Calu3 (cell line): ENCODE measurements around the gene TVP23C. TPM values are rescaled to one million over a fixed set of nuclear protein-coding genes. Genes with fewer than 3 reads are reported as not detected.

Experiments used
- BruUV-seq: library from RNA; stranded (reverse); fragments of 400-500 nt; replicated peaks from 2 replicates; lab custom pipeline; 2021; lab: Mats Ljungman, UMichigan
- CTCF ChIA-PET: fragments of 300-600 bp; sonication (Branson Sonifier 250); formaldehyde crosslinking; loops from one replicate; lab custom pipeline; 2022; ENCODE audit warnings: antibody characterized with exemption; lab: Charles Lee
- DNase-seq: peaks from one replicate; pipeline ENCODE4 v3.0.0; 2022
- H3K27ac Mint-ChIP-seq: one replicate; pipeline ENCODE4 v1.8.0; 2022; ENCODE audit warnings: mixed read lengths; ENCODE audit not compliant: unreplicated experiment
- H3K27me3 Mint-ChIP-seq: one replicate; pipeline ENCODE4 v1.8.0; 2022; ENCODE audit warnings: mixed read lengths; ENCODE audit not compliant: unreplicated experiment
- H3K36me3 Mint-ChIP-seq: one replicate; pipeline ENCODE4 v1.8.0; 2022; ENCODE audit warnings: mild to moderate bottlenecking, moderate library complexity, mixed read lengths; ENCODE audit not compliant: insufficient read depth, unreplicated experiment
- H3K4me1 Mint-ChIP-seq: one replicate; pipeline ENCODE4 v1.8.0; 2022; ENCODE audit warnings: mild to moderate bottlenecking, low read depth, mixed read lengths; ENCODE audit not compliant: unreplicated experiment
- H3K4me3 Mint-ChIP-seq: one replicate; pipeline ENCODE4 v1.8.0; 2022; ENCODE audit warnings: mild to moderate bottlenecking, low read depth, moderate library complexity, mixed read lengths; ENCODE audit not compliant: unreplicated experiment
- H3K9me3 Mint-ChIP-seq: one replicate; pipeline ENCODE4 v1.8.0; 2022; ENCODE audit warnings: low read depth, mixed read lengths; ENCODE audit not compliant: unreplicated experiment
- intact Hi-C: fragments of 100-400 bp; cut with micrococcal nuclease; formaldehyde crosslinking; loops from one replicate; pipeline ENCODE4 v1.10.0; 2022; ENCODE audit not compliant: unreplicated experiment
- total RNA-seq: library from RNA; stranded (reverse); gene quantifications from 2 replicates; pipeline ENCODE4 v1.2.3, GENCODE V29; 2022
- TF ChIP-seq, protein P1 (sequence below): fragments of 200-600 bp; IDR thresholded peaks from one replicate; pipeline ENCODE4 v1.8.0; 2022; ENCODE audit warnings: antibody characterized with exemption; ENCODE audit not compliant: unreplicated experiment

The TVP23C gene
- total RNA-seq, 1 experiment from 2014 or later: 7.4 TPM

GRCh38 chr17:15475631-15476354 is 87.5 kb downstream of the TVP23C start:
- no TSS peak for BruUV-seq
- no peak overlapping the region for H3K4me3 Mint-ChIP-seq
- CTCF ChIA-PET: no interaction called here
- no peaks in the 10 kb centered on the region for H3K27me3 Mint-ChIP-seq
- no peak overlapping the region for H3K27ac Mint-ChIP-seq
- DNase-seq: no peak
- H3K4me1 Mint-ChIP-seq: no peaks in the 10 kb centered on the region
- H3K9me3 Mint-ChIP-seq: no peaks in the 10 kb centered on the region
- intact Hi-C loops: no loop called here
- no peaks in the 10 kb centered on the region for H3K36me3 Mint-ChIP-seq
- TF ChIP-seq, protein P1, sequence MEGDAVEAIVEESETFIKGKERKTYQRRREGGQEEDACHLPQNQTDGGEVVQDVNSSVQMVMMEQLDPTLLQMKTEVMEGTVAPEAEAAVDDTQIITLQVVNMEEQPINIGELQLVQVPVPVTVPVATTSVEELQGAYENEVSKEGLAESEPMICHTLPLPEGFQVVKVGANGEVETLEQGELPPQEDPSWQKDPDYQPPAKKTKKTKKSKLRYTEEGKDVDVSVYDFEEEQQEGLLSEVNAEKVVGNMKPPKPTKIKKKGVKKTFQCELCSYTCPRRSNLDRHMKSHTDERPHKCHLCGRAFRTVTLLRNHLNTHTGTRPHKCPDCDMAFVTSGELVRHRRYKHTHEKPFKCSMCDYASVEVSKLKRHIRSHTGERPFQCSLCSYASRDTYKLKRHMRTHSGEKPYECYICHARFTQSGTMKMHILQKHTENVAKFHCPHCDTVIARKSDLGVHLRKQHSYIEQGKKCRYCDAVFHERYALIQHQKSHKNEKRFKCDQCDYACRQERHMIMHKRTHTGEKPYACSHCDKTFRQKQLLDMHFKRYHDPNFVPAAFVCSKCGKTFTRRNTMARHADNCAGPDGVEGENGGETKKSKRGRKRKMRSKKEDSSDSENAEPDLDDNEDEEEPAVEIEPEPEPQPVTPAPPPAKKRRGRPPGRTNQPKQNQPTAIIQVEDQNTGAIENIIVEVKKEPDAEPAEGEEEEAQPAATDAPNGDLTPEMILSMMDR: no peak

DNA sequence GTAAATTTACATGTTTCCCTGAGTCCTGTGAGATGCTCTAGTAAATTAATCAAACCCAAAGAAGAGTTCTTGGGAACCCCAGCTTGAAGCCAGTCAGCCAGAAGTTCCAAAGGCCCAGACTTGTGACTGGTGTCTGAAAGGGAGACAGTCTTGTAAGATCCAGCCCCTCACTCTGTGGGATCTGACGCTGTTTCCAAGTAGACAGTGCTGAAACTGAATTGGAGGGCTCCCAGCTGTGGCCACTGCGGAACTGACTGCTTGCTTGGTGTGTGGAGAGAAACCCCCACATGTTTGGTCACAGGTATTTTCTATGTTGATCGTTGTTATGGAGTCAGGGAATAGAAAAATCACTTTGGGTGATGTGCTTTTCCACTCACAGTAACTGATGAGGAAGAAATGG is 90.4 kb downstream of the TVP23C start:
- no peak for DNase-seq
- Mint-ChIP-seq H3K4me1 (no peaks in the 10 kb centered on the region), H3K27ac (no peak overlapping the region), H3K36me3 (no peaks in the 10 kb centered on the region), H3K9me3 (no peaks in the 10 kb centered on the region), H3K27me3 (no peaks in the 10 kb centered on the region), H3K4me3 (no peak overlapping the region)
- CTCF ChIA-PET: no interaction called here
- intact Hi-C loops: no loop called here
- TF ChIP-seq, protein P1: no peak
- no TSS peak for BruUV-seq

GRCh38 chr17:15470536-15470935 is 92.7 kb downstream of the TVP23C start:
- Mint-ChIP-seq H3K27ac (no peak overlapping the region), H3K9me3 (no peaks in the 10 kb centered on the region), H3K4me1 (no peaks in the 10 kb centered on the region), H3K27me3 (no peaks in the 10 kb centered on the region), H3K36me3 (no peaks in the 10 kb centered on the region), H3K4me3 (no peak overlapping the region)
- CTCF ChIA-PET: no interaction called here
- DNase-seq: no peak
- no TSS peak for BruUV-seq
- intact Hi-C loops: no loop called here
- TF ChIP-seq, protein P1: no peak

- no peaks in the 10 kb centered on the region for H3K27me3 Mint-ChIP-seq
- BruUV-seq: no TSS peak
- H3K36me3 Mint-ChIP-seq: no peaks in the 10 kb centered on the region
- no peak overlapping the region for H3K27ac Mint-ChIP-seq
- no peak overlapping the region for H3K4me3 Mint-ChIP-seq
- no peaks in the 10 kb centered on the region for H3K4me1 Mint-ChIP-seq
- intact Hi-C loops: no loop called here
- no peak for DNase-seq
- CTCF ChIA-PET: no interaction called here
- TF ChIP-seq, protein P1: no peak
- H3K9me3 Mint-ChIP-seq: no peaks in the 10 kb centered on the region
These were observed 94.0 kb downstream of the TVP23C start for GRCh38 chr17:15469260-15469659.
